Ovary (tissue), 9 donors: ENCODE results near the gene LSR. TPM values are rescaled to one million over a fixed set of nuclear protein-coding genes. Genes with fewer than 3 reads are reported as not detected.

Source experiments
- DNase-seq, 5 donors: peaks; one replicate each; pipeline ENCODE4 v3.0.0-alpha.2; 2019 to 2020
- H3K27ac ChIP-seq, 2 donors: fragments of 200-600 bp; one replicate each; pipeline versions ENCODE4 v1.5.1 to v1.8.0; 2019 to 2022
- H3K27me3 ChIP-seq: fragments of 200-600 bp; one replicate; pipeline ENCODE4 v1.8.0; 2022
- H3K36me3 ChIP-seq: fragments of 200-600 bp; sonication (generic); one replicate; pipeline ENCODE4 v1.5.1; 2019
- H3K4me1 ChIP-seq: one replicate; pipeline ENCODE4 v1.8.1; 2013; ENCODE audit warnings: mild to moderate bottlenecking, moderate library complexity; ENCODE audit not compliant: insufficient read depth
- H3K4me3 ChIP-seq: fragments of 200-600 bp; sonication (generic); one replicate; pipeline ENCODE4 v1.5.1; 2017
- H3K9me3 ChIP-seq, 2 donors: fragments of 200-600 bp in 1 of 2; sonication (generic) in 1 of 2; one replicate each; pipeline versions ENCODE4 v1.5.1 to v1.8.1; 2013 to 2019; ENCODE audit warnings: mild to moderate bottlenecking in 1 of 2, moderate library complexity in 1 of 2
- EP300 ChIP-seq: sonication (generic); formaldehyde crosslinking; IDR thresholded peaks from one replicate; pipeline ENCODE4 v1.6.1; 2017; ENCODE audit warnings: antibody characterized with exemption
- POLR2A ChIP-seq: fragments of 450-650 bp; IDR thresholded peaks from one replicate; pipeline ENCODE4 v1.6.1; 2017; ENCODE audit warnings: antibody characterized with exemption, mild to moderate bottlenecking, moderate library complexity
- WGBS, 3 donors: extraction: QIAGEN DNeasy Blood & Tissue Kit in 1 of 3; methylation state at CpG; one replicate each; pipeline versions ENCODE4 v1.1.5 to v1.1.7; 2013 to 2017; 5-methylcytosine and 5-hydroxymethylcytosine counted together
- intact Hi-C, 4 donors: fragments of 100-400 bp; cut with DNase I; formaldehyde crosslinking; loops; one replicate each; pipeline versions ENCODE4 v1.11.0 to v1.15.1; 2022 to 2023
- polyA plus RNA-seq, 2 donors: library from polyadenylated mRNA; stranded (reverse); fragments of 200-250 nt in 1 of 2; fragments of 350-450 nt in 1 of 2; fragmentation: Illumina TruSeq in 1 of 2; extraction: RNeasy Lipid Tissue Mini Kit (QIAGEN cat#74804) in 1 of 2; gene quantifications; one replicate each; pipeline ENCODE4 v1.2.3, GENCODE V29; 2013 to 2014
- total RNA-seq, 7 donors: library from RNA; depleted of rRNA in 2 of 7; stranded (reverse); fragments of >200 nt in 2 of 7; fragmentation: NEBNext Ultra II Directional in 3 of 7; extraction: Animal tissue kit (Norgen Biotek cat#: 25700) in 3 of 7; gene quantifications; one replicate each; pipeline versions ENCODE4 v1.1.0 to v1.2.4, GENCODE V29; 2016 to 2023
- TF ChIP-seq, protein P1 (sequence below), 3 donors: fragments of 450-650 bp in 2 of 3; fragments of 200-600 bp in 1 of 3; IDR thresholded peaks; one replicate each; pipeline versions ENCODE4 v1.5.1 to v1.8.0; 2016 to 2022; ENCODE audit warnings: antibody characterized with exemption in 3 of 3, mild to moderate bottlenecking in 1 of 3
- donor health status: DM: no; HTN: no; CAD: no; lungs with moderate emphysema.
- donor health status: DM: no; HTN: no; CAD: no.
- donor health status: Bipolar disorder and iron deficiency.
- donor health status: DM: yes; HTN: yes; CAD: no.
- donor health status: DM: no; HTN: no; CAD: no.
- donor health status: DM: yes; HTN: yes; CAD: no.

LSR gene
- total and polyA plus RNA-seq, 9 donors = 3.3 to 69.8 (median 12.9) TPM

DNA sequence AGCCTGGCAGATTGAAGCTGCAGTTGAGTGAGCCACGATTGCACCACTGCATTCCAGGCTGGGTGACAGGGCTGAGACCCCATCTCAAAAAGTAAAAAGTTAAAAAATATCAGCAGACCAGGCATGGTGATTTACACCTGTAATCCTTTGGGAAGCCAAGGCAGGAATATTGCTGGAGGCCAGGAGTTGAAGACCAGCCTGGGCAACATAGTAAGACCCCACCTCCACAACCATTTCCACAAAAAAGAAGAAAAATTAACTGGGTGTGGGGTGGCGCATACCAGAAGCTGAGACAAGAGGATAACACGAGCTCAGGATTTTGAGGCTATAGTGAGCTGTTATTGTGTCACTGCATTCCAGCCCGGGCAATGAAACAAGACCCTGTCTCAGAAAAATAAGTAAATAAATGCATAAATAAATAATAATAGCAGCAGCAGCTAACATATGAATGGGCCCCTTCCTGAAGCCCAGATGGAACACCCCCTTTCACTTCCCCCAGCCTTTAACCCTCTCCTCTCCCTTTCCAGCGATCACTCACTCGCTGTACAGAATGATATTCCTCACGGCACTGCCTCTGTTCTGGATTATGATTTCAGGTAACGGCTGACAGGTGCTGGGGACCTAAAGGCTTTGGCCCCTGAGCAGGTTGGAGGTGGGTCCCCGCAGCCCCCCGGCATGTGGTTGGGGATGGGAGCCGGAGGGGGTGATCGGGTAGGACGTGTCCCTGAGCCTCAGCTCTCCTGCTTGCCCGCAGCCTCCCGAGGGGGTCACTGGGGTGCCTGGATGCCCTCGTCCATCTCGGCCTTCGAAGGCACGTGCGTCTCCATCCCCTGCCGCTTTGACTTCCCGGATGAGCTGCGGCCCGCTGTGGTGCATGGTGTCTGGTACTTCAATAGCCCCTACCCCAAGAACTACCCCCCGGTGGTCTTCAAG lies 46.3 kb downstream of the LSR start:
- WGBS, 3 donors = 64 to 72% (median 70%) methylated on average over 20 to 25 of the region's 25 CpGs
- no peaks in the 10 kb centered on the region for H3K9me3 ChIP-seq
- TF ChIP-seq EP300 (no peak), POLR2A (no peak)
- TF ChIP-seq, protein P1, sequence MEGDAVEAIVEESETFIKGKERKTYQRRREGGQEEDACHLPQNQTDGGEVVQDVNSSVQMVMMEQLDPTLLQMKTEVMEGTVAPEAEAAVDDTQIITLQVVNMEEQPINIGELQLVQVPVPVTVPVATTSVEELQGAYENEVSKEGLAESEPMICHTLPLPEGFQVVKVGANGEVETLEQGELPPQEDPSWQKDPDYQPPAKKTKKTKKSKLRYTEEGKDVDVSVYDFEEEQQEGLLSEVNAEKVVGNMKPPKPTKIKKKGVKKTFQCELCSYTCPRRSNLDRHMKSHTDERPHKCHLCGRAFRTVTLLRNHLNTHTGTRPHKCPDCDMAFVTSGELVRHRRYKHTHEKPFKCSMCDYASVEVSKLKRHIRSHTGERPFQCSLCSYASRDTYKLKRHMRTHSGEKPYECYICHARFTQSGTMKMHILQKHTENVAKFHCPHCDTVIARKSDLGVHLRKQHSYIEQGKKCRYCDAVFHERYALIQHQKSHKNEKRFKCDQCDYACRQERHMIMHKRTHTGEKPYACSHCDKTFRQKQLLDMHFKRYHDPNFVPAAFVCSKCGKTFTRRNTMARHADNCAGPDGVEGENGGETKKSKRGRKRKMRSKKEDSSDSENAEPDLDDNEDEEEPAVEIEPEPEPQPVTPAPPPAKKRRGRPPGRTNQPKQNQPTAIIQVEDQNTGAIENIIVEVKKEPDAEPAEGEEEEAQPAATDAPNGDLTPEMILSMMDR (IDR thresholded peaks at IDR 0.05) = no peak
- H3K4me3 ChIP-seq = no peak overlapping the region
- H3K36me3 ChIP-seq = no peaks in the 10 kb centered on the region
- H3K27ac ChIP-seq = no peak overlapping the region
- no peaks in the 10 kb centered on the region for H3K4me1 ChIP-seq
- intact Hi-C loops = no loop called here
- no peak for DNase-seq
- no peaks in the 10 kb centered on the region for H3K27me3 ChIP-seq

- no peak for DNase-seq
- Histone ChIP-seq H3K4me1 (no peaks in the 10 kb centered on the region), H3K27ac (no peak overlapping the region), H3K27me3 (no peaks in the 10 kb centered on the region), H3K4me3 (no peak overlapping the region), H3K36me3 (no peaks in the 10 kb centered on the region), H3K9me3 (no peaks in the 10 kb centered on the region)
- WGBS, 3 donors = 75 to 88% (median 84%) methylated on average over 19 to 24 of the region's 24 CpGs
- no peak for TF ChIP-seq EP300
- intact Hi-C loops = no loop called here
These were observed 47.1 kb downstream of the LSR start for GRCh38 chr19:35295792-35296462.

DNA sequence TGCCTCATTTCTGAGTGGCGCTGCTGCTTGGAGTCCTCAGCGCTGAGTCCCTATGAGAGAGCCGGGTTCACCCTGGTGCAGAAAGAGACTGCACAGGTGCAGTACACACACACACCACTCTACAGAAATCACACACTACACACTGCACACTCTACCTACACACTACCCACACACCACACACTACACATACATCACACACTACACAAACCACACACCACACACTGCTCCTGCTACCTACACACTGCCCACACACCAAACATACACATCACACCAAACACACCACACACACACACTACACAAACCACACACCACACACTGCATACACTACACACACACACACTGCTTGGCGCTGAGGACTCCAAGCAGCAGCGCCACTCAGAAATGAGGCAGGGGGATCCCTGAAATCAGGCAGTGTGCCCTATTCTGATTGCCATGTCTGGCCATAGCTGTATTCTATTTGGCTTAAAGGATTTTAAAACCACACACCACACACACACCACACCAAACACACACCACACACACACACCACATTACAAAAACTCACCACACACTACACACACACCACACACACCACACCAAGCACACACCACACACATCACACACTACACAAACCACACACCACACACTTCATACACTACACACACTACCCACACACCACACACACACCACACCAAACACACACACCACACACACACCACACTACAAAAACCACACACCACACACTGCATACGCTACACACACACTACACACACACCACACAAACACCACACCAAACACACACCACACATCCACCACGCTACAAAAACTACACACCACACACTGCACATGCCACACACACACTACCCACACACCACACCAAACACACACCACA lies 48.1 kb downstream of the LSR start:
- intact Hi-C loops = no loop called here
- Histone ChIP-seq H3K36me3 (no peaks in the 10 kb centered on the region), H3K27me3 (no peaks in the 10 kb centered on the region), H3K9me3 (no peaks in the 10 kb centered on the region), H3K4me3 (no peak overlapping the region), H3K4me1 (no peaks in the 10 kb centered on the region), H3K27ac (no peak overlapping the region)
- TF ChIP-seq, protein P1 (IDR thresholded peaks at IDR 0.05) = no peak
- TF ChIP-seq EP300 = no peak
- no peak for TF ChIP-seq POLR2A
- 89 to 92% (median 90%) methylated on average over 7 of the region's 7 CpGs for WGBS, 3 donors
- DNase-seq = no peak

DNA sequence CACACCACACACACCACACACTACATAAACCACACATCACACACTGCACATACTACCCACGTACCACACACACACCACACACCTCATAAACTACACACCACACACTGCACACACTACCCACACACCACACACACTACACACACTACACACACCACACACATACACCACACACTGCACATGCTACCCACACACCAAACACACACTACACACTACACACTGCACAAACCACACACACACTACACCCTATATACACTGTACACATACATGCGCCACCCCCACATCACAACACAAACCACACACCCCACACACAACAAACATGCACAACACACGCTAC lies 48.7 kb downstream of the LSR start:
- Histone ChIP-seq H3K36me3 (no peaks in the 10 kb centered on the region), H3K9me3 (no peaks in the 10 kb centered on the region), H3K27me3 (no peaks in the 10 kb centered on the region), H3K4me1 (no peaks in the 10 kb centered on the region), H3K27ac (no peak overlapping the region), H3K4me3 (no peak overlapping the region)
- intact Hi-C loops = no loop called here
- TF ChIP-seq EP300 = no peak
- TF ChIP-seq, protein P1 (IDR thresholded peaks at IDR 0.05) = no peak
- no peak for DNase-seq
- WGBS, 3 donors = 92 to 95% (median 94%) methylated on average over 3 of the region's 3 CpGs
